ENCODE data around the gene ADAM15.

DNA sequence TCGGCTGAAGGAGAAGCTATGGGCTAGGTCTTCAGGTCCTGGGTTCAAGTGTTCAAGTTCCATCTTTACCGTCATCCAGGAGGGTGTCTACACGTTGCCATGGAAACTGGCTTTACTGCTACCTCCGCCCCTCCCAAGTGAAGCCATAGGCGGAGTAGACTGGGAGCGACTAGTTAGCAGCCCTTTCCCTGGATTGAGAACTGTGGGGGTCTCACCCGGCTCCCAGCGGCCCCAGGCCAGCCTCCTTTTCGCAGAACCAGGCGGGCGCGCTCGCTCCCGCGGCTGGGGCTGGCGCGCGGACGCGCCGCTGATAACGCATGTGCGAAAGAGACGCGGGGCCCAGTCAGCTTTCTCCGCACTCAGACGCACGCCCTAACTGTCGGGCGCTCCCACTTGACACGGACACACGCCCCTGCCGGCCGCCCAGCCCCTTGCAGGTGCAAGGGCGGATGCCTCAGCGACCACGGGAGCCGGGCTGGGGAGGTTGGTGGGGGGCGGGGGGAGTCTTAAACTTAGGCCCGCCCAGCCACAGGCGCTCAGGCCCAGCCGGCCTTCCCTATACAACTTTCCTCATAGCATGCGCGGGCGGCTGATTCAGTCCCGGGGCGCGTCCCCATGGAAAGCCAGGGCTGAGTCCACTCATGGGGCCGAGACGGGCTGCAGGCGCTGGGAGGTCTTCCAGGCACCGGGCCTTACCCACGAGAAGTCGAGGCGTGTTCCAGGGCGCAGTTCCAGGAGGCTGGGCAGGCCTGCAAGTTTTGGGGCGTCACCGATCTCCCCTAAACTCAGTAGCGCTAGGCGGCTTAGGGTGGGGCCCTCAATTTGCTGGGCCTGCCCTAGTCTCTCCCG is 19.8 kb downstream of the ADAM15 start:
- TF ChIP-seq CTCF (IDR thresholded peaks at IDR 0.05; ENCODE audit: low read depth, low read length) (no peak), EZH2phosphoT487 (IDR thresholded peaks at IDR 0.05; ENCODE audit: low read depth) (no peak)
